ENCODE data around the gene CACFD1.

DNA sequence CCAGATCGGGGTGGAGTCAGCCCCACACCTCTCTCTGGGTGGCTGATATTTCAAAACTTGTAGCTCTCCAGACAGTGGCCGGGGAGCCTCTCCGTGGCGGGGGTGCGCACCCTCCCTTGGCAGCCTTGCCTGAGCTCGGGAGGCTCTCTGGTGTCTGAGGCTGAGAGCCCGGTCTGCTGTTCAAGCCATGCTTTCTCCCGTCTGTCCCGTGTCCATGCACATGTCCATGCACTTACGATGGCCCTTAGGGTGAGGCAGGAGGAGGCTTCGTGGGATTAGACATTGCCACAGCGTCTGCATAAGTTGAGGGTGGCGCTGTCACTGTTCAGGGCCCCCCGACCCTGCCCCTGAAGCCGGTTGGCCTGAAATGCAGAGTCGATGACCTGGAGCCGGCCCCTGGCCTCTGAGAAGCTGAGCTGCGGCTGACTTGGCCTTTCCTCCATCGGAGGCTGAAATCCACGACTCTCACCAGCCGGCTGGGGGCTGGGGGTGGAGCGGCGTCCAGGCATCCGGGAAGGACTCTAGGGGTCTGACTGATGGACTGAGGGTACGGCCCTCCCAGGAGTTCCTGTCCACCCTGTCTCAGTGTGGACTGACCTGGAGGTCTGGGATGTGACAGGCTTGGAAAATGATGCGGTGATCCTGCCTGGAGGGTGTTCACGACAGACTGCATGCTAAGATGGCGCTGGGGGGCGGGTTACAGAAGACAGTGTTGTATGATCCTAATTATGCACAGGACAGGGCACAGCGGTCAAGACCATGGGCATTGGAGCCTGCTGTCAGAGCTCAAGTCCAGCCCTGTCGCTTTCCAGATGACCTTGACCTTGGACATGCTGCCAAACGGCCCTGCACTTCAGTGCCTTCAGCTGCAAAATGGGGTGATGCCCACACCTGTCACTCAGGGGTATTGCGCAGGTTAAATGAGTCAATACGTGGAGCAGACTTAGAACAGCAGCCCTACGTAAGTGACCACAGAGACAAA, 37.4 kb downstream of the CACFD1 start:
- TF ChIP-seq, protein P1, sequence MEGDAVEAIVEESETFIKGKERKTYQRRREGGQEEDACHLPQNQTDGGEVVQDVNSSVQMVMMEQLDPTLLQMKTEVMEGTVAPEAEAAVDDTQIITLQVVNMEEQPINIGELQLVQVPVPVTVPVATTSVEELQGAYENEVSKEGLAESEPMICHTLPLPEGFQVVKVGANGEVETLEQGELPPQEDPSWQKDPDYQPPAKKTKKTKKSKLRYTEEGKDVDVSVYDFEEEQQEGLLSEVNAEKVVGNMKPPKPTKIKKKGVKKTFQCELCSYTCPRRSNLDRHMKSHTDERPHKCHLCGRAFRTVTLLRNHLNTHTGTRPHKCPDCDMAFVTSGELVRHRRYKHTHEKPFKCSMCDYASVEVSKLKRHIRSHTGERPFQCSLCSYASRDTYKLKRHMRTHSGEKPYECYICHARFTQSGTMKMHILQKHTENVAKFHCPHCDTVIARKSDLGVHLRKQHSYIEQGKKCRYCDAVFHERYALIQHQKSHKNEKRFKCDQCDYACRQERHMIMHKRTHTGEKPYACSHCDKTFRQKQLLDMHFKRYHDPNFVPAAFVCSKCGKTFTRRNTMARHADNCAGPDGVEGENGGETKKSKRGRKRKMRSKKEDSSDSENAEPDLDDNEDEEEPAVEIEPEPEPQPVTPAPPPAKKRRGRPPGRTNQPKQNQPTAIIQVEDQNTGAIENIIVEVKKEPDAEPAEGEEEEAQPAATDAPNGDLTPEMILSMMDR (IDR thresholded peaks at IDR 0.05; ENCODE audit: low read depth, low read length, poor library complexity, severe bottlenecking): no peak
- TF ChIP-seq EZH2phosphoT487 (IDR thresholded peaks at IDR 0.05; ENCODE audit: borderline replicate concordance, low read length): no peak

Data from DOHH2 (cell line).